SU-DHL-6 (cell line): Measurements from ENCODE around the gene HSFX4.
A peak's percentile ranks its signal among the peaks of the same experiment; 100 is the strongest.

ENCODE experiments used
- H2AFZ ChIP-seq: fragments of 200-600 bp; sonication (generic); 2 replicates; pipeline ENCODE4 v1.6.1; 2014; ENCODE audit warnings: low read depth, mild to moderate bottlenecking, moderate library complexity, mixed read lengths, antibody characterized with exemption, low read length; ENCODE audit not compliant: severe bottlenecking
- H3F3A ChIP-seq: fragments of 200-600 bp; shearing (Covaris generic); 2 replicates; pipeline ENCODE4 v1.6.0; 2016; ENCODE audit warnings: antibody characterized with exemption, mild to moderate bottlenecking; ENCODE audit not compliant: insufficient read depth
- H3K27ac ChIP-seq: fragments of 200-600 bp; sonication (generic); 2 replicates; pipeline ENCODE4 v1.5.1; 2016; ENCODE audit warnings: low read depth, mild to moderate bottlenecking, low read length, moderate library complexity, mixed read lengths
- H3K27me3 ChIP-seq: fragments of 200-600 bp; sonication (generic), shearing (Covaris generic); 2 replicates; pipeline ENCODE4 v1.6.0; 2014; ENCODE audit warnings: mild to moderate bottlenecking, low read length
- H3K36me3 ChIP-seq: fragments of 200-600 bp; sonication (generic); 2 replicates; pipeline ENCODE4 v1.6.1; 2014; ENCODE audit warnings: mild to moderate bottlenecking, low read length, mixed read lengths
- H3K4me2 ChIP-seq: fragments of 300-600, 200-600 bp; shearing (Covaris generic), sonication (generic); 2 replicates; pipeline ENCODE4 v1.6.0; 2014; ENCODE audit warnings: low read length, low read depth, mild to moderate bottlenecking; ENCODE audit not compliant: poor library complexity, severe bottlenecking
- H3K4me3 ChIP-seq: fragments of 200-600 bp; sonication (generic); 2 replicates; pipeline ENCODE4 v1.5.1; 2014; ENCODE audit warnings: antibody characterized with exemption, low read length, mild to moderate bottlenecking, mixed read lengths; ENCODE audit not compliant: insufficient read depth, poor library complexity, severe bottlenecking
- H3K79me2 ChIP-seq: fragments of 200-600 bp; sonication (generic); 2 replicates; pipeline ENCODE4 v1.6.1; 2014; ENCODE audit warnings: mild to moderate bottlenecking, low read length, moderate library complexity; ENCODE audit not compliant: insufficient read depth
- H3K9ac ChIP-seq: fragments of 200-600 bp; sonication (generic); 2 replicates; pipeline ENCODE4 v1.7.0; 2014; ENCODE audit warnings: mild to moderate bottlenecking, low read length
- H3K9me2 ChIP-seq: fragments of 200-600 bp; sonication (generic); replicated peaks from 2 replicates; pipeline ENCODE4 v1.6.1; 2014; ENCODE audit warnings: low read length; ENCODE audit not compliant: insufficient read depth
- H3K9me3 ChIP-seq: fragments of 200-600 bp; sonication (generic); 2 replicates; pipeline ENCODE4 v1.6.1; 2014; ENCODE audit warnings: low read length, mixed read lengths; ENCODE audit not compliant: insufficient read depth
- H4K20me1 ChIP-seq: fragments of 200-600 bp; sonication (generic); 2 replicates; pipeline ENCODE4 v1.6.1; 2014; ENCODE audit warnings: low read depth, mild to moderate bottlenecking, antibody characterized with exemption, low read length, moderate library complexity, mixed read lengths
- CTCF ChIP-seq: fragments of 200-600 bp; sonication (generic); IDR thresholded peaks from one replicate; pipeline ENCODE4 v1.5.1; 2017; ENCODE audit warnings: antibody characterized with exemption, mild to moderate bottlenecking, low read length, moderate library complexity; ENCODE audit not compliant: insufficient read depth, poor library complexity, severe bottlenecking
- EZH2phosphoT487 ChIP-seq: fragments of 200-600 bp; sonication (generic), shearing (Covaris generic); conservative IDR thresholded peaks from 2 replicates; pipeline ENCODE4 v1.6.1; 2018; ENCODE audit warnings: mild to moderate bottlenecking, antibody characterized with exemption, low read length, moderate library complexity, mixed read lengths

The HSFX4 gene

GRCh38 chrX:149937871-149938426 lies 8.6 kb downstream of the HSFX4 start:
- H3F3A ChIP-seq: no peaks in the 10 kb centered on the region
- peaks cover 9% of the 10 kb centered on the region for H3K79me2 ChIP-seq
- TF ChIP-seq CTCF: no peak
- no peak for TF ChIP-seq EZH2phosphoT487
- no peaks in the 10 kb centered on the region for H3K27me3 ChIP-seq
- peak overlapping the region; percentile 90 for H3K9ac ChIP-seq
- peak overlapping the region; percentile 77 for H3K4me3 ChIP-seq
- peak overlapping the region; percentile 83 for H3K4me2 ChIP-seq
- no peaks in the 10 kb centered on the region for H4K20me1 ChIP-seq
- no peaks in the 10 kb centered on the region for H3K36me3 ChIP-seq
- H3K9me3 ChIP-seq: no peaks in the 10 kb centered on the region
- peak overlapping the region; percentile 51 for H3K27ac ChIP-seq
- H3K9me2 ChIP-seq: no peaks in the 10 kb centered on the region
- peak overlapping the region; percentile 29 for H2AFZ ChIP-seq

GRCh38 chrX:149938427-149938880 lies 9.1 kb downstream of the HSFX4 start, which contains the start of gene EOLA2:
Gene EOLA2 (minus strand): TSS chrX:149938491. CDS start chrX:149933874, 4,617 bp downstream.
- H4K20me1 ChIP-seq: no peaks in the 10 kb centered on the region
- H3K9ac ChIP-seq: peak within 1 kb of the TSS; percentile 90
- no peaks in the 10 kb centered on the region for H3K9me2 ChIP-seq
- H3F3A ChIP-seq: no peaks in the 10 kb centered on the region
- peak within 1 kb of the TSS; percentile 29 for H2AFZ ChIP-seq
- TF ChIP-seq EZH2phosphoT487: no peak
- no peak for TF ChIP-seq CTCF
- H3K27ac ChIP-seq: peak within 1 kb of the TSS; percentile 79
- no peaks in the 10 kb centered on the region for H3K36me3 ChIP-seq
- no peaks in the 10 kb centered on the region for H3K9me3 ChIP-seq
- H3K27me3 ChIP-seq: no peaks in the 10 kb centered on the region
- peak within 1 kb of the TSS; percentile 83 for H3K4me2 ChIP-seq
- H3K4me3 ChIP-seq: peak within 1 kb of the TSS; percentile 77
- peaks cover 9% of the 10 kb centered on the region for H3K79me2 ChIP-seq

- no peak overlapping the region for H3K4me3 ChIP-seq
- H3F3A ChIP-seq: no peaks in the 10 kb centered on the region
- H2AFZ ChIP-seq: no peak overlapping the region
- H3K9me3 ChIP-seq: no peaks in the 10 kb centered on the region
- H3K27ac ChIP-seq: peak overlapping the region; percentile 79
- no peak for TF ChIP-seq CTCF
- TF ChIP-seq EZH2phosphoT487: no peak
- H3K27me3 ChIP-seq: no peaks in the 10 kb centered on the region
- H3K9me2 ChIP-seq: no peaks in the 10 kb centered on the region
- H3K79me2 ChIP-seq: peaks cover 9% of the 10 kb centered on the region
- H3K36me3 ChIP-seq: no peaks in the 10 kb centered on the region
- no peak overlapping the region for H3K9ac ChIP-seq
- peak overlapping the region; percentile 67 for H3K4me2 ChIP-seq
- no peaks in the 10 kb centered on the region for H4K20me1 ChIP-seq
These were observed 9.7 kb downstream of the HSFX4 start for GRCh38 chrX:149938881-149939654.
